KOPT-K1 (cell line): ENCODE data around the gene ARPC5.
"Not testable (repeated sequence)": the region's sequence is repeated elsewhere in the genome, so short reads cannot be mapped to it uniquely, and the experiment has no call there.

Source experiments
- H3K27ac ChIP-seq: fragments of 200-600 bp; sonication (generic); 2 replicates; pipeline ENCODE4 v1.5.1; 2016; ENCODE audit warnings: antibody characterized with exemption, mild to moderate bottlenecking, low read depth, low read length; ENCODE audit not compliant: poor library complexity, severe bottlenecking
- H3K36me3 ChIP-seq: fragments of 200-600 bp; sonication (generic); 2 replicates; pipeline ENCODE4 v1.5.1; 2017; ENCODE audit warnings: antibody characterized with exemption, mild to moderate bottlenecking, low read length, moderate library complexity; ENCODE audit not compliant: insufficient read depth
- H3K9me3 ChIP-seq: fragments of 200-600 bp; sonication (generic); 2 replicates; pipeline ENCODE4 v1.5.1; 2017; ENCODE audit warnings: antibody characterized with exemption, low read length, mild to moderate bottlenecking; ENCODE audit not compliant: insufficient read depth, poor library complexity, severe bottlenecking

The ARPC5 gene

GRCh38 chr1:183633676-183634343 lies 1.8 kb downstream of the ARPC5 start:
- Histone ChIP-seq H3K36me3 (peaks cover 39% of the 10 kb centered on the region), H3K9me3 (no peaks in the 10 kb centered on the region), H3K27ac (peak overlapping the region; percentile 75)

GRCh38 chr1:183632964-183633363 lies 2.6 kb downstream of the ARPC5 start:
- peaks cover 47% of the 10 kb centered on the region for H3K36me3 ChIP-seq
- no peaks in the 10 kb centered on the region for H3K9me3 ChIP-seq
- peak overlapping the region; percentile 75 for H3K27ac ChIP-seq

GRCh38 chr1:183632114-183632513 lies 3.5 kb downstream of the ARPC5 start:
- peaks cover 56% of the 10 kb centered on the region for H3K36me3 ChIP-seq
- no peak overlapping the region for H3K27ac ChIP-seq
- no peaks in the 10 kb centered on the region for H3K9me3 ChIP-seq

- Histone ChIP-seq H3K36me3 (peaks cover 69% of the 10 kb centered on the region), H3K9me3 (no peaks in the 10 kb centered on the region), H3K27ac (no peak overlapping the region)
Observed at GRCh38 chr1:183630748-183631147, 4.8 kb downstream of the ARPC5 start.

- Histone ChIP-seq H3K27ac (no peak overlapping the region), H3K36me3 (peaks cover 88% of the 10 kb centered on the region)
Observed at GRCh38 chr1:183628537-183628936, 7.0 kb downstream of the ARPC5 start.

GRCh38 chr1:183626236-183626635 lies 9.3 kb downstream of the ARPC5 start:
- not testable (repeated sequence) for H3K9me3 ChIP-seq, H3K27ac ChIP-seq
- peaks cover 82% of the 10 kb centered on the region for H3K36me3 ChIP-seq

More at GRCh38 chr1:183628537-183628936, 7.0 kb downstream of the ARPC5 start:
- H3K9me3 ChIP-seq: no peaks in the 10 kb centered on the region

- H3K36me3 ChIP-seq: peaks cover 51% of the 10 kb centered on the region
- no peaks in the 10 kb centered on the region for H3K9me3 ChIP-seq
- no peak overlapping the region for H3K27ac ChIP-seq
Observed at GRCh38 chr1:183622884-183623785, 12.4 kb downstream of the ARPC5 start.

GRCh38 chr1:183622013-183622412 lies 13.6 kb downstream of the ARPC5 start:
- no peaks in the 10 kb centered on the region for H3K9me3 ChIP-seq
- H3K27ac ChIP-seq: no peak overlapping the region
- H3K36me3 ChIP-seq: peaks cover 40% of the 10 kb centered on the region

GRCh38 chr1:183620311-183620710 lies 15.3 kb downstream of the ARPC5 start:
- Histone ChIP-seq H3K27ac (no peak overlapping the region), H3K36me3 (peaks cover 23% of the 10 kb centered on the region), H3K9me3 (no peaks in the 10 kb centered on the region)

- Histone ChIP-seq H3K9me3 (no peaks in the 10 kb centered on the region), H3K27ac (no peak overlapping the region), H3K36me3 (peaks cover 18% of the 10 kb centered on the region)
Observed at GRCh38 chr1:183619781-183620180, 15.8 kb downstream of the ARPC5 start.

GRCh38 chr1:183618202-183618601 lies 17.4 kb downstream of the ARPC5 start:
- not testable (repeated sequence) for H3K36me3 ChIP-seq, H3K9me3 ChIP-seq, H3K27ac ChIP-seq

- not testable (repeated sequence) for H3K27ac ChIP-seq, H3K9me3 ChIP-seq, H3K36me3 ChIP-seq
Observed at GRCh38 chr1:183612975-183613374, 22.6 kb downstream of the ARPC5 start.

- Histone ChIP-seq H3K36me3 (no peaks in the 10 kb centered on the region), H3K27ac (no peak overlapping the region), H3K9me3 (no peaks in the 10 kb centered on the region)
Observed at GRCh38 chr1:183612407-183612806, 23.2 kb downstream of the ARPC5 start.

- Histone ChIP-seq H3K36me3 (no peaks in the 10 kb centered on the region), H3K27ac (no peak overlapping the region), H3K9me3 (no peaks in the 10 kb centered on the region)
Observed at GRCh38 chr1:183611021-183611420, 24.6 kb downstream of the ARPC5 start.

- no peak overlapping the region for H3K27ac ChIP-seq
- H3K36me3 ChIP-seq: no peaks in the 10 kb centered on the region
- H3K9me3 ChIP-seq: no peaks in the 10 kb centered on the region
Observed at GRCh38 chr1:183609759-183610452, 25.7 kb downstream of the ARPC5 start.
